CD4-positive, alpha-beta T cell treated with Interleukin-1 beta for 1 hour (primary cell): Measurements from ENCODE around the gene DOCK7.
"Not testable (repeated sequence)": the region's sequence is repeated elsewhere in the genome, so short reads cannot be mapped to it uniquely, and the experiment has no call there.

Experiments used
- DNase-seq, 2 donors: peaks; one replicate each; pipeline ENCODE4 v3.0.0-alpha.2; 2020 to 2022

DOCK7 gene

GRCh38 chr1:62693123-62693522, 4.9 kb upstream of the DOCK7 start:
- no peak for DNase-seq

- DNase-seq: no peak
These were observed 3.1 kb upstream of the DOCK7 start for GRCh38 chr1:62691062-62691844.

GRCh38 chr1:62689524-62689923, 1.3 kb upstream of the DOCK7 start:
- no peak for DNase-seq

- no peak for DNase-seq
These were observed 500 bp upstream of the DOCK7 start for GRCh38 chr1:62688687-62689085.

GRCh38 chr1:62687421-62687902, 724 bp downstream of the DOCK7 start:
- peak in 1 of 2 donors; percentile 17 for DNase-seq

- DNase-seq: no peak
These were observed 1.4 kb downstream of the DOCK7 start for GRCh38 chr1:62686822-62687221.

- DNase-seq: no peak
These were observed 2.7 kb downstream of the DOCK7 start for GRCh38 chr1:62685431-62685859.

- no peak for DNase-seq
These were observed 5.7 kb downstream of the DOCK7 start for GRCh38 chr1:62682531-62682930.

- DNase-seq: not testable (repeated sequence)
These were observed 7.2 kb downstream of the DOCK7 start for GRCh38 chr1:62680992-62681391.

- not testable (repeated sequence) for DNase-seq
These were observed 10.4 kb downstream of the DOCK7 start for GRCh38 chr1:62677822-62678221.

- DNase-seq: no peak
These were observed 11.4 kb downstream of the DOCK7 start for GRCh38 chr1:62676611-62677356.

- DNase-seq: no peak
These were observed 14.6 kb downstream of the DOCK7 start for GRCh38 chr1:62673629-62674028.

- no peak for DNase-seq
These were observed 16.2 kb downstream of the DOCK7 start for GRCh38 chr1:62672029-62672428.

GRCh38 chr1:62654744-62655143, 33.4 kb downstream of the DOCK7 start:
- DNase-seq: no peak

GRCh38 chr1:62652387-62652786, 35.8 kb downstream of the DOCK7 start:
- DNase-seq: no peak

- no peak for DNase-seq
These were observed 44.9 kb downstream of the DOCK7 start for GRCh38 chr1:62643283-62643682.

GRCh38 chr1:62637392-62638105, 50.6 kb downstream of the DOCK7 start:
- no peak for DNase-seq

- no peak for DNase-seq
These were observed 59.7 kb downstream of the DOCK7 start for GRCh38 chr1:62628506-62628905.

- no peak for DNase-seq
These were observed 62.8 kb downstream of the DOCK7 start for GRCh38 chr1:62625415-62625814.

GRCh38 chr1:62621907-62622306, 66.3 kb downstream of the DOCK7 start:
- DNase-seq: no peak

- DNase-seq: no peak
These were observed 74.3 kb downstream of the DOCK7 start for GRCh38 chr1:62613890-62614289.

GRCh38 chr1:62613325-62613727, 74.9 kb downstream of the DOCK7 start:
- no peak for DNase-seq

GRCh38 chr1:62612770-62613169, 75.4 kb downstream of the DOCK7 start:
- DNase-seq: no peak
